HPDE6-E6E7 (cell line): ENCODE data around the gene ERGIC3.

ENCODE experiments used
- DNase-seq: peaks from one replicate; pipeline ENCODE4 v3.0.0; 2011; ENCODE audit warnings: missing footprints; ENCODE audit errors: extremely low spot score

Gene ERGIC3

GRCh38 chr20:35541783-35542662, at the start of gene ERGIC3:
TSS of gene ERGIC3 (plus strand) at chr20:35542078. CDS start at chr20:35542098, 20 bp downstream.
- DNase-seq: peak; percentile 94

- no peak for DNase-seq
Measured at GRCh38 chr20:35492352-35492751, 49.5 kb upstream of the ERGIC3 start.

- DNase-seq: no peak
Measured at GRCh38 chr20:35496481-35496880, 45.4 kb upstream of the ERGIC3 start.

GRCh38 chr20:35497320-35497719, 44.6 kb upstream of the ERGIC3 start:
- no peak for DNase-seq

GRCh38 chr20:35497780-35498189, 44.1 kb upstream of the ERGIC3 start:
- no peak for DNase-seq

GRCh38 chr20:35499271-35499670, 42.6 kb upstream of the ERGIC3 start:
- DNase-seq: no peak

GRCh38 chr20:35502352-35502751, 39.5 kb upstream of the ERGIC3 start:
- DNase-seq: no peak

- no peak for DNase-seq
Measured at GRCh38 chr20:35503281-35503680, 38.6 kb upstream of the ERGIC3 start.

GRCh38 chr20:35503841-35504561, 37.9 kb upstream of the ERGIC3 start:
- no peak for DNase-seq

GRCh38 chr20:35504751-35505150, 37.1 kb upstream of the ERGIC3 start:
- no peak for DNase-seq

- DNase-seq: no peak
Measured at GRCh38 chr20:35506179-35506578, 35.7 kb upstream of the ERGIC3 start.

GRCh38 chr20:35506872-35507638, 34.8 kb upstream of the ERGIC3 start:
- no peak for DNase-seq

- DNase-seq: no peak
Measured at GRCh38 chr20:35508493-35509218, 33.2 kb upstream of the ERGIC3 start.

GRCh38 chr20:35510951-35511735, 30.7 kb upstream of the ERGIC3 start:
- DNase-seq: no peak

GRCh38 chr20:35511814-35512420, 30.0 kb upstream of the ERGIC3 start:
- peak; percentile 63 for DNase-seq

- DNase-seq: no peak
Measured at GRCh38 chr20:35514371-35514932, 27.4 kb upstream of the ERGIC3 start.

- no peak for DNase-seq
Measured at GRCh38 chr20:35515341-35515740, 26.5 kb upstream of the ERGIC3 start.

GRCh38 chr20:35515949-35516645, 25.8 kb upstream of the ERGIC3 start:
- DNase-seq: peak; percentile 100

- no peak for DNase-seq
Measured at GRCh38 chr20:35517125-35517524, 24.8 kb upstream of the ERGIC3 start.
